ENCODE results near the gene FRS2. TPM values are rescaled to one million over a fixed set of nuclear protein-coding genes. Genes with fewer than 3 reads are reported as not detected.

Gene FRS2
- total RNA-seq, 1 donor from 2014 or later, result 31.4 TPM

GRCh38 chr12:69515394-69515930 is 45.3 kb downstream of the FRS2 start:
- peaks cover 8% of the 10 kb centered on the region for H3K9me3 Mint-ChIP-seq
- H3K4me3 Mint-ChIP-seq, result no peak overlapping the region
- no peak for TF ChIP-seq CTCF (conservative IDR thresholded peaks at IDR 0.05)
- no peaks in the 10 kb centered on the region for H3K27me3 Mint-ChIP-seq (ENCODE audit: low read depth)
- no peak overlapping the region for H3K27ac Mint-ChIP-seq (ENCODE audit: unreplicated experiment)
- H3K4me1 Mint-ChIP-seq, result peaks cover 30% of the 10 kb centered on the region
- DNase-seq (ENCODE audit: low read depth, low spot score), result no peak
- H3K36me3 Mint-ChIP-seq (ENCODE audit: low read depth), result peaks cover 12% of the 10 kb centered on the region

GRCh38 chr12:69516950-69517349 is 46.8 kb downstream of the FRS2 start:
- no peak for DNase-seq (ENCODE audit: low read depth, low spot score)
- Mint-ChIP-seq H3K36me3 (ENCODE audit: low read depth) (peaks cover 23% of the 10 kb centered on the region), H3K27me3 (ENCODE audit: low read depth) (no peaks in the 10 kb centered on the region), H3K4me3 (no peak overlapping the region), H3K27ac (ENCODE audit: unreplicated experiment) (no peak overlapping the region), H3K4me1 (peaks cover 24% of the 10 kb centered on the region), H3K9me3 (peaks cover 17% of the 10 kb centered on the region)
- no peak for TF ChIP-seq CTCF (conservative IDR thresholded peaks at IDR 0.05)

GRCh38 chr12:69517406-69517805 is 47.2 kb downstream of the FRS2 start:
- Mint-ChIP-seq H3K36me3 (ENCODE audit: low read depth) (peaks cover 27% of the 10 kb centered on the region), H3K27me3 (ENCODE audit: low read depth) (no peaks in the 10 kb centered on the region), H3K9me3 (peaks cover 21% of the 10 kb centered on the region), H3K4me1 (peaks cover 21% of the 10 kb centered on the region), H3K4me3 (no peak overlapping the region), H3K27ac (ENCODE audit: unreplicated experiment) (no peak overlapping the region)
- TF ChIP-seq CTCF (conservative IDR thresholded peaks at IDR 0.05), result no peak
- DNase-seq (ENCODE audit: low read depth, low spot score), result no peak

- Mint-ChIP-seq H3K4me3 (no peak overlapping the region), H3K27ac (ENCODE audit: unreplicated experiment) (no peak overlapping the region), H3K4me1 (peaks cover 10% of the 10 kb centered on the region), H3K9me3 (peaks cover 26% of the 10 kb centered on the region), H3K36me3 (ENCODE audit: low read depth) (peaks cover 39% of the 10 kb centered on the region), H3K27me3 (ENCODE audit: low read depth) (no peaks in the 10 kb centered on the region)
- no peak for DNase-seq (ENCODE audit: low read depth, low spot score)
- no peak for TF ChIP-seq CTCF (conservative IDR thresholded peaks at IDR 0.05)
These were observed 49.7 kb downstream of the FRS2 start for GRCh38 chr12:69519871-69520270.

GRCh38 chr12:69523433-69524330 is 53.5 kb downstream of the FRS2 start:
- H3K27ac Mint-ChIP-seq (ENCODE audit: unreplicated experiment), result no peak overlapping the region
- no peak for DNase-seq (ENCODE audit: low read depth, low spot score)
- H3K9me3 Mint-ChIP-seq, result peaks cover 26% of the 10 kb centered on the region
- H3K36me3 Mint-ChIP-seq (ENCODE audit: low read depth), result peaks cover 40% of the 10 kb centered on the region
- no peak for TF ChIP-seq CTCF (conservative IDR thresholded peaks at IDR 0.05)
- H3K4me1 Mint-ChIP-seq, result no peaks in the 10 kb centered on the region
- H3K27me3 Mint-ChIP-seq (ENCODE audit: low read depth), result no peaks in the 10 kb centered on the region
- no peak overlapping the region for H3K4me3 Mint-ChIP-seq
